ENCODE data around the gene SLC35D1.

- TF ChIP-seq POLR2AphosphoS5 (IDR thresholded peaks at IDR 0.05; ENCODE audit: low read depth, low read length) (no peak), POLR2A (IDR thresholded peaks at IDR 0.05; ENCODE audit: low read depth, low read length) (no peak), TAF1 (IDR thresholded peaks at IDR 0.05; ENCODE audit: borderline replicate concordance, low read depth, low read length) (no peak)
These were observed 68.1 kb downstream of the SLC35D1 start for GRCh38 chr1:66985835-66986234.

Measured in GM12892 (cell line).